Stomach (tissue), 4 donors: ENCODE data around the gene FTH1.

Experiments
- CTCF ChIP-seq, 7 experiments: fragments of 450-650 bp in 4 of 7; fragments of 200-600 bp in 3 of 7; sonication (generic) in 3 of 7; IDR thresholded peaks; one replicate each; pipeline ENCODE4 v1.5.1; 2016 to 2019; ENCODE audit warnings: antibody characterized with exemption in 7 of 7, control low read depth in 2 of 7, mild to moderate bottlenecking in 1 of 7
- POLR2A ChIP-seq, 4 donors: fragments of 450-650 bp; IDR thresholded peaks; one replicate each; pipeline ENCODE4 v1.6.1; 2016; ENCODE audit warnings: antibody characterized with exemption in 4 of 4, control low read depth in 2 of 4, mild to moderate bottlenecking in 1 of 4, moderate library complexity in 1 of 4

GRCh38 chr11:61961570-61962212, 5.7 kb downstream of the FTH1 start:
- TF ChIP-seq POLR2A (IDR thresholded peaks at IDR 0.05) (no peak), CTCF (IDR thresholded peaks at IDR 0.05) (no peak)
